GM12801 (cell line): ENCODE results near the gene PROP1.

Experiments used
- TF ChIP-seq, protein P1 (sequence below): IDR thresholded peaks from one replicate; pipeline ENCODE4 v1.5.1; 2011; ENCODE audit warnings: control low read depth; ENCODE audit not compliant: insufficient read length; ENCODE audit errors: extremely low read depth

PROP1 gene

DNA sequence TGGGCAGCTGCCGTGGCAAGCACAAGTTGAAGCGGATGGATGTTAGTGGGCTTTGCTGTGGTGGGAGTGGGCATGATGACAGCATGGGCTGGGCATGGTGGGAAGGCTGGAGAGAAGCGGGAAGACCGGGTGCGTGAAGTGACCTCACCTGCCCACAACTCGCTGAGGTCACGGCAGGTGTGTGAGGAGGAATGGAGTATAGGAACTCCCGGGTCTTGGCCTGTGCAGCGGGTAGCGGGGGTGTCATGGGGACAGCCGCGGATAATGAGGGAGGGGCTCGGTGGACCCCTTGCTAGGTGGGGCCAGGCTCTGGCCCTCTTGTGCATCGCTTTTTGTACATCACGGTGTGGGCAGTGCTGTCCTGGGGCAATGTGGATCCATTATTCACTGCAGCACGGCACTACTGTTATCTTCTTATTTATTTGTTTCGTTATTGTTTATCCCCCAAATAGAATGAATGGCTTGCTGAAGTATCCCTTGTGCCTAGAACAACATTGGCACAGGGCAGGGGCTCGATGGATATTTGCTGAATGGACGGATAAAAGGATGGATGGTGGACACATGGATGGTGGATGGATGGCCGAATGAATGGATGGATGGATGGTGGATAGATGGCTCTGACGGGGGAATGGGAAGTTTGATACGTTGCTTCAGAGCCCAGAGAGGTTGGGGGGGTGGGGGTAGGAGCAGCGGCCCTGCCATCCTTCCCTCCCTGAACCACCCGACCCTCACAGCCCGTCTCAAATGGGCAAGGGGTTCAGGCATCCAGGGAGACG is 14.6 kb downstream of the PROP1 start:
- TF ChIP-seq, protein P1, sequence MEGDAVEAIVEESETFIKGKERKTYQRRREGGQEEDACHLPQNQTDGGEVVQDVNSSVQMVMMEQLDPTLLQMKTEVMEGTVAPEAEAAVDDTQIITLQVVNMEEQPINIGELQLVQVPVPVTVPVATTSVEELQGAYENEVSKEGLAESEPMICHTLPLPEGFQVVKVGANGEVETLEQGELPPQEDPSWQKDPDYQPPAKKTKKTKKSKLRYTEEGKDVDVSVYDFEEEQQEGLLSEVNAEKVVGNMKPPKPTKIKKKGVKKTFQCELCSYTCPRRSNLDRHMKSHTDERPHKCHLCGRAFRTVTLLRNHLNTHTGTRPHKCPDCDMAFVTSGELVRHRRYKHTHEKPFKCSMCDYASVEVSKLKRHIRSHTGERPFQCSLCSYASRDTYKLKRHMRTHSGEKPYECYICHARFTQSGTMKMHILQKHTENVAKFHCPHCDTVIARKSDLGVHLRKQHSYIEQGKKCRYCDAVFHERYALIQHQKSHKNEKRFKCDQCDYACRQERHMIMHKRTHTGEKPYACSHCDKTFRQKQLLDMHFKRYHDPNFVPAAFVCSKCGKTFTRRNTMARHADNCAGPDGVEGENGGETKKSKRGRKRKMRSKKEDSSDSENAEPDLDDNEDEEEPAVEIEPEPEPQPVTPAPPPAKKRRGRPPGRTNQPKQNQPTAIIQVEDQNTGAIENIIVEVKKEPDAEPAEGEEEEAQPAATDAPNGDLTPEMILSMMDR: no peak

DNA sequence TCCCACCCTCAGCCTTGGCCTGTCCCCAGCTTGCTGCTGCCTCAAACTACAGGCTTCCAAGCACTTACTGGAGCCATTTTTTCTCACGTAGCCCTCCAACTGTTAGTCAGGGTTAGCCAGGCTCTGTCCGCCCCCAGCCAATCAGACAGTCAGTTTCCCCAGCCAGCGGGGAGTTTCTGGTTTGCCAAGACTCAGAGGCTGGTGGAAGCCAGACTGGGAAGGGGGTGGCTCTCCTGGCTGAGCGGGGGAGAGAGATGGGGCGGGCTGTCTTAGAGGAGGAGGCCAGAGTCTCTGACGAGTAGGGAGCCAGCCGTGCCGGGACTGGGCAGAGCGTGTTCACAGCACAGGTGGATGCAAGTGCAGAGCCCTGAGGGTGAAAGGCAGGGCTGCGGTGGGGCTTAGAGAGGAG is 15.3 kb downstream of the PROP1 start:
- TF ChIP-seq, protein P1: no peak

GRCh38 chr5:177973066-177973635 is 22.9 kb downstream of the PROP1 start:
- TF ChIP-seq, protein P1: no peak

DNA sequence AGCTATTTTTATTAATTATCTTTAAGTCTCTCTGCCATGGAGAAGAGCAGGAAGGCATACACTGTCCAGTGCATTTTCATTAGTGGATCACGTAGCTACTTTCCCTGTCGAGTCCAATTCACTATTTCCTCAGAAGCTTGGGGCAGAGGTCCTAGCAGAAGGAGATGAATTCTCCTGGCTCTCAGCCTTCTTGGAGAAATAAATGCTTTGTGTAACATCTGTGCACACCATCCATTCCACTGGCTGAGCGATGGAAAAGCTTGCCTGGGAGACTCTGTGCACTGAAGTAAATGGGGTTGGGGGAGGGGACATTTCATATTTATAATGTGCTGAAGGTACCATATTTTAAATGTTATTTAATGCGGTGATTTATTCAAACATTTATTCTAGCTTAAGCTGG is 23.4 kb downstream of the PROP1 start:
- TF ChIP-seq, protein P1: no peak

GRCh38 chr5:177968661-177969211 is 27.3 kb downstream of the PROP1 start:
- TF ChIP-seq, protein P1: no peak

DNA sequence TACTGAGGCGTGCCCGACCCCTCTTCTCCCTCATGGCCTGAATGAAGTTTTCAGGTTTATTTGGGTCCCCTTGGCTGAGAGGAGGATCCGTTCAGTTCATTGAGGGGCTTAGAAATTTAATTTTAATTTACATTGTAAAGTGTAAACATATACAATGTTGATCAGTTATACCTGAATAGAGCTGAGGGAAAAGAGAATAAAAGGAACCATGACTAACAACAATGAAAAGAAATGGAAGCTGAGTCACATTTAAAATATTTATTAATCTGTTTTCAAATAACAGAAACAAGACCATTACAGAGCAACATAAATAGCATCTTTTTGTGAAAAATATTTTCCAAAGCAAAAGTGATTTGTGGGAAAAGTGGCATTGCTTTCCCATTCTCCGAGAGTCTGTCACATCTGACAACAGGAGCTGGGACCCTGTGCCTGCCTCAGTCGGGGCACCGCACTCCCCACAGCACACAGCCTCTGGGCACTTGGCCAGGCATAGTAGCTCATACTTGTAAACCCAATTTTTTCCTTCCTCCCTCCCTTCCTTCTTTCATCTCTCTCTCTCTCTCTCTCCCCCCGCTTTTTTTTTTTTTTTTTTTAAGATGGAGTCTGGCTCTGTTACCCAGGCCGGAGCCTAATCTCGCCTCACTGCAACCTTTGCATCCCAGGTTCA is 28.7 kb downstream of the PROP1 start:
- TF ChIP-seq, protein P1: no peak

- TF ChIP-seq, protein P1: no peak
These were observed 29.2 kb downstream of the PROP1 start for GRCh38 chr5:177966839-177967166.
